ENCODE results near the gene MCTP1.

Gene MCTP1

GRCh38 chr5:94749042-94749441, 535.9 kb downstream of the MCTP1 start:
- no peak overlapping the region for H3K27ac ChIP-seq
- no peak overlapping the region for H3K4me2 ChIP-seq (ENCODE audit: low read length)
- no peaks in the 10 kb centered on the region for H3K79me2 ChIP-seq
- no peak overlapping the region for H2AFZ ChIP-seq
- H3K36me3 ChIP-seq (ENCODE audit: control insufficient read depth, insufficient read depth, low read length): no peaks in the 10 kb centered on the region
- H3K27me3 ChIP-seq (ENCODE audit: control insufficient read depth, insufficient read depth, low read length): no peaks in the 10 kb centered on the region
- no peak for TF ChIP-seq CTCF (IDR thresholded peaks at IDR 0.05)
- no peaks in the 10 kb centered on the region for H3K4me1 ChIP-seq
- no peaks in the 10 kb centered on the region for H3K9me3 ChIP-seq (ENCODE audit: control insufficient read depth, low read length)
- H3K4me3 ChIP-seq (ENCODE audit: low read depth, low read length): no peak overlapping the region
- no peak overlapping the region for H3K9ac ChIP-seq

DNA sequence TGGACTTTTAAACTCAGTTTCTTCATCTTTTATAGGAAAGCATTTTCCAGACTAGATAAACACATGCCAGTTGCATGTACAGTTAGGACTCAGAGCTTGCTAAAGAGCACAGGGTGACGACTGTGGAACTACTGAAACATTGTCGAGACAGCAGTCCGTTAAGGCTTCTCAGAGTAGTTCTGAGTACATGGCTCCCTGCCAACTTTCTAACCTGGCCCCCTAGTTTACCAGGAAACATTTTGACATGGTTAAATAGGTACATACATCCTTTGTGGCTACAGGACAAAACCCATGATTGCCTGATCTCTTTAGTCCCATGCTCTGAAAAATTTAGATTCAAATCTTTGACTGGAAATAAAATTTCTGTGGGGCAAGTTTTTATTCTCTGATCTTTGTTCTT, 536.7 kb downstream of the MCTP1 start:
- Histone ChIP-seq H3K36me3 (ENCODE audit: control insufficient read depth, insufficient read depth, low read length) (no peaks in the 10 kb centered on the region), H3K4me1 (no peaks in the 10 kb centered on the region), H3K27me3 (ENCODE audit: control insufficient read depth, insufficient read depth, low read length) (no peaks in the 10 kb centered on the region), H3K4me2 (ENCODE audit: low read length) (no peak overlapping the region), H3K4me3 (ENCODE audit: low read depth, low read length) (no peak overlapping the region), H3K9ac (no peak overlapping the region), H3K27ac (no peak overlapping the region), H3K79me2 (no peaks in the 10 kb centered on the region), H2AFZ (no peak overlapping the region), H3K9me3 (ENCODE audit: control insufficient read depth, low read length) (no peaks in the 10 kb centered on the region)
- no peak for TF ChIP-seq CTCF (IDR thresholded peaks at IDR 0.05)

- H3K9me3 ChIP-seq (ENCODE audit: control insufficient read depth, low read length): no peaks in the 10 kb centered on the region
- no peaks in the 10 kb centered on the region for H3K4me1 ChIP-seq
- TF ChIP-seq CTCF (IDR thresholded peaks at IDR 0.05): no peak
- no peak overlapping the region for H3K4me3 ChIP-seq (ENCODE audit: low read depth, low read length)
- no peaks in the 10 kb centered on the region for H3K79me2 ChIP-seq
- no peaks in the 10 kb centered on the region for H3K27me3 ChIP-seq (ENCODE audit: control insufficient read depth, insufficient read depth, low read length)
- no peaks in the 10 kb centered on the region for H3K36me3 ChIP-seq (ENCODE audit: control insufficient read depth, insufficient read depth, low read length)
- H2AFZ ChIP-seq: no peak overlapping the region
- no peak overlapping the region for H3K9ac ChIP-seq
- H3K27ac ChIP-seq: no peak overlapping the region
- no peak overlapping the region for H3K4me2 ChIP-seq (ENCODE audit: low read length)
Measured at GRCh38 chr5:94747371-94747770, 537.5 kb downstream of the MCTP1 start.

DNA sequence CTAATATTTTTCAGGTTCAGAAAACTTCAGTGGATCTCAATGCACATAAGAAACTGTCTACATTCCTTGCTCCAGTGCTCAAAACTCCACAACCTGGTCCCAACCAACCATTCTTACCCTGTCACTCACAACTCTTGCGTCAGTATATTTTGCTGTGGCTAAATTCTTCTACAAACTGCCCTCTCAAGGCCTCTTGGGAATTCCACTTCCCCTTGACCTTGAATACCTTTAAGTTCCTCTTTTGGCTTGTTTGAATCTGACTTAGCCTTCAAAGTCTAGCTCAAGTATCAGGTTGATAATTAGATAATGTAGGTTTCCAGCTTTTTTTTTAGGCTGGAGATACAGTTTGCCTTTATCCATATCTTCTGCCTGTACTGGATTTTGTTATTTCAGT, 538.2 kb downstream of the MCTP1 start:
- TF ChIP-seq CTCF (IDR thresholded peaks at IDR 0.05): no peak
- Histone ChIP-seq H3K36me3 (ENCODE audit: control insufficient read depth, insufficient read depth, low read length) (no peaks in the 10 kb centered on the region), H2AFZ (no peak overlapping the region), H3K9ac (no peak overlapping the region), H3K9me3 (ENCODE audit: control insufficient read depth, low read length) (no peaks in the 10 kb centered on the region), H3K27me3 (ENCODE audit: control insufficient read depth, insufficient read depth, low read length) (no peaks in the 10 kb centered on the region), H3K79me2 (no peaks in the 10 kb centered on the region), H3K4me3 (ENCODE audit: low read depth, low read length) (no peak overlapping the region), H3K4me1 (no peaks in the 10 kb centered on the region), H3K27ac (no peak overlapping the region), H3K4me2 (ENCODE audit: low read length) (no peak overlapping the region)

DNA sequence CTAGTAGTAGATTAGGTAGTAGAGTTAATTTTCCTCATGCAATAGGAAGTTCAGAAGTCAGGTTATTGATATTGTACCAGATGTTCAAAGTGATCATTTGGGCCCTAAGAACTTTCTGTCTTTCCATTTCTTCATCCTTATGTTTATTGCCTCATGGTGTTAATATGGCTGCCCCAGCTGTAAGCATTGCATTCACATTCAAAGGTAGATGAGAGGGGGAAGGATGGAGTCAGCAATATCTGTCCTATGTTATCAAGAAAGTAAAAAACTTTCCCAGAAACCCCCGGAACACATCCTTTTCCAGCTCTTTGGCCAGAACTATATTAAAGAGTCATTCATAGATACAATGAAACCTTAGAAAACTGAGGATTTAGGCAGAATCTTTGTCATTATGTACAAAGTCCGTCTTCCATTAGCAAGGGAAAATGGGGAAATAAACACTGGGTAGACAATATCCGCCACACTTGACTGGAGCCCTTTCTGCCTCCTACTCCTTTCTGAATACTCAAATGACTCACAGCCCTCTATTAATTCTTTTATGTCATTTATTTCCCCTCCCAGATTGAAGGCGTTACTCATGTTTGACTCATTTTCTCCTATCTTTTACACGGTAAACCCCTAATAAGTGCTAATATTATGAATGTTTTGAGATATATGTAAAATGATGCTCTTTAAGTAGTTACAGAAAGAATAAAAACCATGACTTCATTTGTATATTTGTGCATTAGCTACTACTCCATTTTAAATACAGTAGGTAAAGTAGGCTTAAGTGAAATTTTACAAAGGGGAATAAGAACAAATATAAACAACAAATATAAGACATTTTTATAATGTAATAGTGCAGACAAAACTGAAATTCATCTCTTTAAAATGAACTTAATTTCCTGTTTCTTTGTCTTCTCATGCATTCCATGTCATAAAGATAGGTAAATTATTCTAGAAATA, 538.8 kb downstream of the MCTP1 start:
- no peaks in the 10 kb centered on the region for H3K79me2 ChIP-seq
- no peaks in the 10 kb centered on the region for H3K27me3 ChIP-seq (ENCODE audit: control insufficient read depth, insufficient read depth, low read length)
- no peak overlapping the region for H3K27ac ChIP-seq
- no peak for TF ChIP-seq CTCF (IDR thresholded peaks at IDR 0.05)
- no peaks in the 10 kb centered on the region for H3K36me3 ChIP-seq (ENCODE audit: control insufficient read depth, insufficient read depth, low read length)
- H3K4me3 ChIP-seq (ENCODE audit: low read depth, low read length): no peak overlapping the region
- no peaks in the 10 kb centered on the region for H3K9me3 ChIP-seq (ENCODE audit: control insufficient read depth, low read length)
- H3K4me1 ChIP-seq: no peaks in the 10 kb centered on the region
- no peak overlapping the region for H3K9ac ChIP-seq
- H3K4me2 ChIP-seq (ENCODE audit: low read length): no peak overlapping the region
- no peak overlapping the region for H2AFZ ChIP-seq

Measured in parathyroid adenoma (tissue), 2 donors.